ENCODE measurements around the gene CIZ1. TPM values are rescaled to one million over a fixed set of nuclear protein-coding genes. Genes with fewer than 3 reads are reported as not detected.
"Not testable (repeated sequence)": the region's sequence is repeated elsewhere in the genome, so short reads cannot be mapped to it uniquely, and the experiment has no call there.

The CIZ1 gene
- total RNA-seq, 2 donors from 2014 or later: 128 to 134 TPM

DNA sequence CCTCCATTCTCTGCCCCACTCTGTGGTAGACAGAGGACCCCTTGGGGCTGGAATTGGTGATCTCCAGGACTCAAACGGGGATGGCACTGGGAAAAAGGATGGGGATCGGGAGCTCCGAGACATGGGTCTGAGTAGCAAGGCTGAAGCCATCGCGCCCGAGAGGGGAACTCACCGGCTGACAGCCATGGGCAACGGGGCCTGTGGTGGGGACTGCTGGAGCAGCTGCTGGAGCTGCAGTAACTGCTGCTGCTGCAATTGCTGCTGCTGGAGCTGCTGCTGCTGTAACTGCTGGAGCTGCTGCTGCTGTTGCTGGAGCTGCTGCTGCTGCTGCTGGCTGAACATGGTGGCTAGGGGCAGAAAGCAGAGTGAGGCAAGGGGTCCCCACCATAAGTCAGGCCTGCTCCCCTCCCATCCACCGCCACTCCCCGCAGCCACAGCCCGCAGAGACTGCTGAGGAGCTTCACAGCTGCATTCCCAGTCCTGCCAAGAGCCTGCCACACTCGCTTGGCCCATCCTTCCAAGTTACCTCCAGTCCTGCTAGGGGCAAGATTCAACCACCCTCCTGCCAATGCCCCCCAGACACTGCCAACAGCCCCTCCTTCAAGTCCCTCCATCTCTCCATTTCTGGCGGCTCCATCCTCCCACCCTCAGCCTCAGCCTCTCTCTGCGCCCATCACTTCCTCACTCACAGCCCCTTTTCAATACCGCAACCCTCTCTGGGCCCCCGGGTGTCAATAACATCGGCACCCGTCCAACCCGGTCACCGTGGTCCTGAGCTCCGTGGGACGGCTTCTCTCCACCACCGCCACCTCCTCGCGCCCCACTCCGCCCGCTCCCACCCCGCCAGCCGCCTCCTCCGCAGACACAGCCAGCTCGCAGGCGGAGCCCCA lies 611 bp downstream of the CIZ1 start:
- peak overlapping the region; percentile 96 for H3K4me3 Mint-ChIP-seq
- peaks cover 6% of the 10 kb centered on the region for H3K36me3 Mint-ChIP-seq (ENCODE audit: low read depth)
- H3K9me3 ChIP-seq (ENCODE audit: control insufficient read depth, low read length, poor library complexity, severe bottlenecking): no peaks in the 10 kb centered on the region
- peak overlapping the region; percentile 89 for H3K27ac Mint-ChIP-seq
- peak; percentile 62 for ATAC-seq
- H3K27me3 Mint-ChIP-seq: no peaks in the 10 kb centered on the region
- peaks cover 20% of the 10 kb centered on the region for H3K4me1 Mint-ChIP-seq
- DNase-seq: no peak

DNA sequence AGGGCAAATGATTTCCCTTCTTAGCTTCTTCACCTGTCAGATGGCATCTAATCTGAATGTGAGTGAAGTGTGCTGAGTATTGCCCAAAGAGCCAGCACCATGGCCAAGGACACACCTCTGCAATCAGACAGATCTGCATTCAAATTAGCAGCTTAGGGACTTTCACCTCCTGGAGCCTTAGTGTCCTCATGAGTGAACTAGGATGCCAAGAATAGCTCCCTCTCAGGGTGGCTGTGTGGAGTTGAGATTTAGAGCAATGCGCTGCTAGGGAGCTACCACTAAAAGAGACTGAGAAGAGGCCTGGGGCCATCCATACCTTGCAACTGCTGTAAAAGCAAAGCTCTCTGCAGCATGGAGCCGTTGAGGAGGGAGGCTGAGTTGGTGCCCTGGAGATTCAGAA lies 1.4 kb downstream of the CIZ1 start:
- no peaks in the 10 kb centered on the region for H3K27me3 Mint-ChIP-seq
- H3K36me3 Mint-ChIP-seq (ENCODE audit: low read depth): peaks cover 6% of the 10 kb centered on the region
- DNase-seq (no peak), ATAC-seq (no peak)
- peak overlapping the region; percentile 96 for H3K4me3 Mint-ChIP-seq
- H3K4me1 Mint-ChIP-seq: peaks cover 20% of the 10 kb centered on the region
- peak overlapping the region; percentile 89 for H3K27ac Mint-ChIP-seq
- no peaks in the 10 kb centered on the region for H3K9me3 ChIP-seq (ENCODE audit: control insufficient read depth, low read length, poor library complexity, severe bottlenecking)

DNA sequence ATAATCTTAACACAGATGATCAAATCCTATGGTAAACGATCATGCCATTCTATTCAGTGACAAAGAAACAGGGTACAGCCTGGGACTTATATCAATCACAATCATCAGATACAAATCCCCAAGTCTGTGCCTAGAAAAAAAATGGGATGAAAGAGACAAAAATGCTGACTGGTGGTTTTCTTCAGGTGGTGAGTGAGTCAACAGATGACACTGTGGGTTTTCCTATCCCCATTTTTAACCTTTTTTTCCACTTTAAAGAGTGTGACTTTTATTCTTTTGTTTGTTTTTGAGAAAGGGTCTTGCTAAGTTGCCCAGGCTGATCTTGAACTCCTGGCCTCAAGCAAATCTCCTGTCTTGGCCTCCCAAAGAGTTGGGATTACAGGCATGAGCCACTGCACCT lies 3.2 kb downstream of the CIZ1 start:
- ATAC-seq: no peak
- Mint-ChIP-seq H3K4me3 (no peak overlapping the region), H3K36me3 (ENCODE audit: low read depth) (peaks cover 6% of the 10 kb centered on the region), H3K4me1 (peaks cover 20% of the 10 kb centered on the region), H3K27ac (no peak overlapping the region), H3K27me3 (no peaks in the 10 kb centered on the region)
- H3K9me3 ChIP-seq (ENCODE audit: control insufficient read depth, low read length, poor library complexity, severe bottlenecking): no peaks in the 10 kb centered on the region
- DNase-seq: no peak

DNA sequence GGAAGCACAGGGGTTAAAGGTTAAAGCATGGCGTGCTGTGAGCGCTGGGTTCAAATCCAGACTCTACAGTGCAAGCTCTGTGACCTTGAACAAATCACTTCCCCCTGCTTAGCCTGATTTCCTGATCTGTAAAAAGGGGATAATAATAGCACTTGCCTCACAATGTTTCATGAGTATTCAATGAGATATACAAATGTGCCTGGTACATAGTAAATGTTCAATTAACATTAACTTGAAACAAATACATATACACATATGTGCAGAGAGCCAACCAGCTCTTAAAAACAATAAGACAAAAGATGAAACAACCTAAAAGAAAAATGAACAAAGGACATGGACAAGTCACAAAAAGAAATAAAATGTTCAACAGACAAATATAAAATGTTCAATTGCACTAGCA lies 4.0 kb downstream of the CIZ1 start:
- H3K9me3 ChIP-seq (ENCODE audit: control insufficient read depth, low read length, poor library complexity, severe bottlenecking): no peaks in the 10 kb centered on the region
- no peak for ATAC-seq
- Mint-ChIP-seq H3K27ac (peak overlapping the region; percentile 29), H3K27me3 (no peaks in the 10 kb centered on the region), H3K4me1 (peaks cover 18% of the 10 kb centered on the region), H3K36me3 (ENCODE audit: low read depth) (peaks cover 8% of the 10 kb centered on the region), H3K4me3 (no peak overlapping the region)
- no peak for DNase-seq

DNA sequence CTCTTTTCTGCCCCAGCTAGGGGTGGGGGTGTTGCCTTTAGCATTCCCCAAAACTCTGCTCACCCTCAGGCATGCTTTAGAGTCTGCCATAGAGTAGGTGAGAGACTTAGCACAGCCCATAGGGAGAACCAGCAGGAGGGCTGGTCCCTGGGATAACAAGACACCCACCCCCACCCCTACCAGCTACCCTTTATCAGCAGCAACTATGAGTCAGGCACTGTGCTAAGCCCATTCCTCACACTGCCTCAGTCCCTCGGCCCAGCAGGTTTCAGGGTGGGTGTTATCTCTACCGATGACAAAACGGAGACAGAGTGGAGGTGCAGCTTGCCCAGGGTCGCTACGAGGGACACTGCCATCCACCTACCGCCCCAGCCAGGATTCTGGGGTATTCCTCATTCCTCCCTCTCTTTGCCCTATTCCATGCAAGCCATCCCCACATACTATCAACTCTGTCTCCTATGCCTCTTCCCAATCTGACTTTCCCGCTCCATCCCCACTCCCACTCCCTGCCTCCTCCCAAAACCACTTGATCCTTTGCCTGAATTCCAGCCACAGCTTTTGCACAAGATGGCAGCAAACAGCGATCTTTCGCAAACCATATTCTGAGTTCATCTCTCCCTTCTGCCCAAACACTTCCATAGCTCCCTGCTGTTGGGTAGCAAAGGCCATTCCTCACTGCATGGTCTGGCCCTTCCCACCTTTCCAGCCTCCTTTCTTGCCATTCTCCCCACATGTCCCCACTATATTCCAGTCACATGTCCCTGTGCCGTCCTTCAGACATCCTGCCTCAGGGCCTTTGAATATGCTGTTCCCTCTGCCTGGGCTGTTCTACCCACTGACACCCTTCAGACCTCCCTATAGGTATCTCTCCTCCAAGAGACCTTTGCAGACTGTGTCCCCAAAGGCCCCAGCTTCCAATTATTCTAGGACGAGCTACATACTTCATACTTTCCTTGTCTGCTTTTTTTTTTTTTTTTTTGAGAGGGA lies 5.1 kb downstream of the CIZ1 start:
- no peaks in the 10 kb centered on the region for H3K9me3 ChIP-seq (ENCODE audit: control insufficient read depth, low read length, poor library complexity, severe bottlenecking)
- Mint-ChIP-seq H3K27me3 (no peaks in the 10 kb centered on the region), H3K27ac (peak overlapping the region; percentile 29), H3K4me1 (peaks cover 18% of the 10 kb centered on the region), H3K4me3 (no peak overlapping the region), H3K36me3 (ENCODE audit: low read depth) (peaks cover 10% of the 10 kb centered on the region)
- DNase-seq: no peak
- no peak for ATAC-seq

DNA sequence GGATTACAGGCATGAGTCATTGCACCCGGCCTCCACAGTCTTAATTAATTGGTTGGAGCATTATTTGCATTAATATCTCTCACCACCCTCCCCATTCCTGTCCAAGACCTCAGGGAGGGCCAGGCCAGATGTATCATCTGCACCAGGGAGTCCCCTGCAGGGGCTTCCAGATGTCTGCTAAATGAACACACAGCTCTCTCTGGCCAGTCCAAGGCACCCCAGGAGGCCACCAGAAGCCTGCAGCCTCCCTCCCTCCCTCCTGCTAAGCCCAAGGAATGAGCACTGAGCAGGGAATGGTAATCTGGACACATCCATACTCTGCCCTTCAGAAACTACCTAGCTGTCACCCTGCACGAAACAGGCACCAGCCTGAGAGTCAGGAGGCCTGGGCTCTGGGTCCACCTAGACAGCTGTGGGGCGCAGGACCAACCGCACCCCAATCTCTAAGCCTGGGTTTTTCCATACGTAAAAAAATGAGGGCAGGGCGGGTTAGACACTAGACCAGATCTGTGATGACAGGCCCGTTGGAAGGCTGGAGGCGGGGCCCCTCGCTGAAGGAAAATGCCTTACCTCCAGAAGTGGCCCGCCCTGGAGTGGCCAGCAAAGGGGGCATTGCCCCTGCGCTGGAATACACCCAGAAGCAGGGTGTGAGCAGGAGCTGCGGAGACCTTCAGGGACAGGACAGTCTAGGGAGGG lies 8.3 kb downstream of the CIZ1 start:
- Mint-ChIP-seq H3K27me3 (no peaks in the 10 kb centered on the region), H3K27ac (no peak overlapping the region), H3K4me1 (peaks cover 7% of the 10 kb centered on the region), H3K4me3 (no peak overlapping the region), H3K36me3 (ENCODE audit: low read depth) (peaks cover 8% of the 10 kb centered on the region)
- ATAC-seq (no peak), DNase-seq (no peak)
- no peaks in the 10 kb centered on the region for H3K9me3 ChIP-seq (ENCODE audit: control insufficient read depth, low read length, poor library complexity, severe bottlenecking)

DNA sequence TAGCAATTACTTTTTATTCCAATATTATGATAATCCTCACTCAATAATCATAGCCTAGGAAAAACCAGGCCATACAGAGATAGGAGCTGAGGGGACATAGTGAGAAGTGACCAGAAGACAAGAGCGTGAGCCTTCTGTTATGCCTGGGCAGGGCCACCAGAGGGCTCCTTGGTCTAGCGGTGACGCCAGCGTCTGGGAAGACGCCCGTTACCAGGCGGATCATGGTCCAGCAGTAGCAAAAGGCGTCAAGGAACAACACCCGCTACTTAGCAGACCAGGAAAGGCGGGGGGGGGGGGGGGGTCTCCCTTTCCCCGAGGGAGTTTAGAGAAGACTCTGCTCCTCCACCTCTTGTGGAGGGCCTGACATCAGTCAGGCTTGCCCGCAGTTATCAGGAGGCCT lies 9.9 kb downstream of the CIZ1 start:
- not testable (repeated sequence) for H3K9me3 ChIP-seq (ENCODE audit: control insufficient read depth, low read length, poor library complexity, severe bottlenecking); H3K4me3 Mint-ChIP-seq; H3K27me3 Mint-ChIP-seq; H3K36me3 Mint-ChIP-seq (ENCODE audit: low read depth); H3K4me1 Mint-ChIP-seq; ATAC-seq; H3K27ac Mint-ChIP-seq; DNase-seq

DNA sequence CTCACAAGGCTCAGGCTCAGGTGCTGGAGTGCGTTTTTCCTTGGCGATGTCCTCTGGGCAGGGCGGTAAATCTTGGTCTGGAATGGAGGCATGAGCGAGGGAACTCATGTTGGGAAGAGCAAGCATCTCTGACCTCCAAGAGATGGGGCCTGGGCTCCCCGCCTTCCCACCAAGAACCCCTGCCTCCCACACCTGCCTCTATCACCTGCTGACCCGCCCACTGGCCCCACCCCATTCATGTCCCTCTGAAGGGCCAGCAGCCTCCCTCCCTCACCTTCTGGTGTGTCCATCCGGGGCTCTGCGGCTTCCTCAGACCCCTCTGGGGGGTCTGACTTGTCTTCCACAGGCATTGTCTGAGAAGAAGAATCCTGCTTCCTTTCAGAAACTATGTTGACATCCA lies 10.9 kb downstream of the CIZ1 start:
- H3K9me3 ChIP-seq (ENCODE audit: control insufficient read depth, low read length, poor library complexity, severe bottlenecking): no peaks in the 10 kb centered on the region
- DNase-seq: no peak
- no peak overlapping the region for H3K27ac Mint-ChIP-seq
- H3K27me3 Mint-ChIP-seq: no peaks in the 10 kb centered on the region
- H3K4me1 Mint-ChIP-seq: no peaks in the 10 kb centered on the region
- H3K36me3 Mint-ChIP-seq (ENCODE audit: low read depth): peaks cover 4% of the 10 kb centered on the region
- H3K4me3 Mint-ChIP-seq: no peak overlapping the region
- no peak for ATAC-seq

DNA sequence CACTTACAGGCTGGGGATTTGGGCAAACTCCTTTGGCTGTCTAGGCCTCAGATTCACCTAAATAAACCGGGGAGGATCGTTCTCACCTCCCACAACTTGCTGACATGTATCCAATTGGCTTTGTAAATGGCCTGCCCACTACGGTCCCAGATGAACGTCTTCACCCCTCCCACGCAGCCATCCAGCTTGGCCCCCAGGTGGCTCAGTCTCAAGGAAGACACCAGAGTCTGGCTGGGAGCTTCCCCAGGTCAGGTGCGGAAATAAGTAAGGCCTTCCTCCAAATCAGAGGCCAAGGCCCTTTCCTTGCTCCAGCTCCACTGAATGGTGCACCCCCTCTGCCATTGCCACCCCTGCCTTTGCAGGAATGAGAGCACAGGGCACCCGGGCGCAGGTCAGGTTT lies 11.4 kb downstream of the CIZ1 start:
- Mint-ChIP-seq H3K36me3 (ENCODE audit: low read depth) (peaks cover 4% of the 10 kb centered on the region), H3K27me3 (no peaks in the 10 kb centered on the region), H3K27ac (no peak overlapping the region), H3K4me1 (peaks cover 3% of the 10 kb centered on the region), H3K4me3 (no peak overlapping the region)
- DNase-seq: no peak
- no peaks in the 10 kb centered on the region for H3K9me3 ChIP-seq (ENCODE audit: control insufficient read depth, low read length, poor library complexity, severe bottlenecking)
- no peak for ATAC-seq

DNA sequence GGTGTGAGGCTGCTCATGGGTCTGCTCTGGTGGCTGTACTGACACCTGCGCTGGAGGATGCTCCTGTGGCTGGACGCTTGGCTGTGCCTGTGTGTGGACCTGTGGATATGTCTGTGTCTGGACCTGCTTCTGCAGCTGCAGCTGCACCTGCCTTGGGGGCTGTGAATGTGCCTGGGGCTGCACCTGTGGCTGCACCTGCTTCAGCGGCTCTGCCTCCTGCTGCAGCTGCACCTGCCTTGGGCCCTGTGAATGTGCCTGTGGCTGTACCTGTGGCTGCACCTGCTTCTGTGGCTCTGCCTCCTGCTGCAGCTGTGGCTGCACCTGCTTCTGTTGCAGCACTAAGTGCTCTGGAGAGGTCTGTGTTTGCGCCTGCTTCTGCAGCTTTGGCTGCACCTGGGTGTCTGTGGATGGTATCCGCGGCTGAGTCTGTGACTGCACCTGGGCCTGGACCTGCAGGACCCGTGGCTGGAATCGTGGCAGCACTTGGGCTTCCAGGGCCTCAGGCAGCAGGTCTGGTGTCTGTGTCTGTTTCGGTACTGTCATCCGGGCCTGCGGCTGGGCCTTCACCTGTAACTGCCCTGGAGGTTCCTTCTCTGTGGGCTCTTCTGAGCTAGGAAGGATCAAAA lies 12.5 kb downstream of the CIZ1 start:
- peaks cover 3% of the 10 kb centered on the region for H3K4me1 Mint-ChIP-seq
- H3K27me3 Mint-ChIP-seq: no peaks in the 10 kb centered on the region
- H3K36me3 Mint-ChIP-seq (ENCODE audit: low read depth): peaks cover 4% of the 10 kb centered on the region
- H3K4me3 Mint-ChIP-seq: no peak overlapping the region
- H3K9me3 ChIP-seq (ENCODE audit: control insufficient read depth, low read length, poor library complexity, severe bottlenecking): no peaks in the 10 kb centered on the region
- ATAC-seq (no peak), DNase-seq (no peak)
- no peak overlapping the region for H3K27ac Mint-ChIP-seq

DNA sequence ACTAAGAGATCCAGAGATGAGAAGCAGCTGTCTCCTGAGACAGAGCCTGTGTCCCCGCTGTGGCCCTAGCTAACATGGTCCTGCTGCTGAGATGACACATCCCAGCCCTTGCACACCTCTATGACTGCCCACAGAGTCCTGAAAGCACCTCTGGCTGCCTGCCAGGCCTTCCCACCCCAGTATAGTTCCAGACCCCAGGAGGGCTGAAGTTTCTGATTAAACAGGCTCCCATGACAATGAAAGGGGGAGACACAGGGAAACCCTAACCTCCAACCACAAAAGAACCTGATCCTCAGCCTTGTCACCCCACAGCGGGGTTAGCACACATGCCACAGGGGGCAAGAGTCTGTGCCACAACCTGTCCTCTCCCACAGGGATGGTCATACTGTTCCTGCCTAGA lies 15.6 kb downstream of the CIZ1 start:
- DNase-seq (no peak), ATAC-seq (no peak)
- Mint-ChIP-seq H3K4me3 (no peak overlapping the region), H3K27me3 (no peaks in the 10 kb centered on the region), H3K36me3 (ENCODE audit: low read depth) (no peaks in the 10 kb centered on the region), H3K4me1 (peaks cover 3% of the 10 kb centered on the region), H3K27ac (peak overlapping the region; percentile 49)
- no peaks in the 10 kb centered on the region for H3K9me3 ChIP-seq (ENCODE audit: control insufficient read depth, low read length, poor library complexity, severe bottlenecking)

DNA sequence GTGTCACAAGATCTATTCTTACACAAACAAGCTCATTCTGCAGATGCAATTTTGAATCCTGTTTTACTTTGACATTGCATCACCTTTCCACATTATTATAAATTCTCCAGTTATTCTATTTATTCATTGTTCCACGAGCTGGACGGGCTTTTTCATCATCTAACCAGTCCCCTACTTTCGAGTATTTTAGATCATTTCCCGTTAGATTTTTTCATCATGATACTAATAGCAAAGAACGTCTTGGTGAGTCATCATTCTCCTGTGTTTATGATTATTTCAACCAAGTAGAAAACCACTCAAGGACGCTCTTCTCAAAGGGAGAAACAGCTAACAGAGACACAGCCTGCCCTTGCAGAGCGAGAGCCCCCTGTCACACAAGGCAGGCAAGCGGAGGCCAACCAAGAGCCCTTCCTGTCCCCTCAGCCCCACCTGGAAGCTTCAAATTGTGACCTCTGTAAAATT lies 16.2 kb downstream of the CIZ1 start:
- DNase-seq (no peak), ATAC-seq (no peak)
- Mint-ChIP-seq H3K27me3 (no peaks in the 10 kb centered on the region), H3K4me3 (no peak overlapping the region), H3K4me1 (peaks cover 3% of the 10 kb centered on the region), H3K36me3 (ENCODE audit: low read depth) (no peaks in the 10 kb centered on the region), H3K27ac (no peak overlapping the region)
- H3K9me3 ChIP-seq (ENCODE audit: control insufficient read depth, low read length, poor library complexity, severe bottlenecking): no peaks in the 10 kb centered on the region

Measured in T-helper 17 cell (primary cell).